ENCODE measurements around the gene MTHFD1L.

DNA sequence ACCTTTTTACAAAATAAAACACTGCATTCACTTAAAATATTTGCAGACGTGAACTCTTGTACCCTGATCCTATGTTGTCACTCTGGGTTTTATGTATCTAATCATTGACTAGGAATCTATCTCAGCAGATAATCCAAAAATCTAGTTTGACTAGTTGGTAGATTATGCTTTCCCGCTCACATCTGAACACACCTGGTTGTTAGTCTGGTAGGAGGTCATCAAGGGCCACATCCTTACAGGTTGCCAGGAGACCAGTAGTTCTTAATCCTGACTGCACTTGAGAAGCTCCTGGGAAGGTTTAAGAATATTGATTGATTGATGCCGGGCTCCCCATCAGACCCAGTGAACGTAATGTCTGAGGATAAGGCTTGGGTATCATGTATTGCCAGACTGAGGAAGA, 104.4 kb downstream of the MTHFD1L start:
- TF ChIP-seq, protein P1, sequence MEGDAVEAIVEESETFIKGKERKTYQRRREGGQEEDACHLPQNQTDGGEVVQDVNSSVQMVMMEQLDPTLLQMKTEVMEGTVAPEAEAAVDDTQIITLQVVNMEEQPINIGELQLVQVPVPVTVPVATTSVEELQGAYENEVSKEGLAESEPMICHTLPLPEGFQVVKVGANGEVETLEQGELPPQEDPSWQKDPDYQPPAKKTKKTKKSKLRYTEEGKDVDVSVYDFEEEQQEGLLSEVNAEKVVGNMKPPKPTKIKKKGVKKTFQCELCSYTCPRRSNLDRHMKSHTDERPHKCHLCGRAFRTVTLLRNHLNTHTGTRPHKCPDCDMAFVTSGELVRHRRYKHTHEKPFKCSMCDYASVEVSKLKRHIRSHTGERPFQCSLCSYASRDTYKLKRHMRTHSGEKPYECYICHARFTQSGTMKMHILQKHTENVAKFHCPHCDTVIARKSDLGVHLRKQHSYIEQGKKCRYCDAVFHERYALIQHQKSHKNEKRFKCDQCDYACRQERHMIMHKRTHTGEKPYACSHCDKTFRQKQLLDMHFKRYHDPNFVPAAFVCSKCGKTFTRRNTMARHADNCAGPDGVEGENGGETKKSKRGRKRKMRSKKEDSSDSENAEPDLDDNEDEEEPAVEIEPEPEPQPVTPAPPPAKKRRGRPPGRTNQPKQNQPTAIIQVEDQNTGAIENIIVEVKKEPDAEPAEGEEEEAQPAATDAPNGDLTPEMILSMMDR (conservative IDR thresholded peaks at IDR 0.05) = no peak
- TF ChIP-seq ZFX (IDR thresholded peaks at IDR 0.05) = no peak

All from C4-2B (cell line).